Nephron progenitor cell (in vitro differentiated cells): ENCODE data around the gene ACTR3C.
"Not testable (repeated sequence)": the region's sequence is repeated elsewhere in the genome, so short reads cannot be mapped to it uniquely, and the experiment has no call there.

Source experiments
- DNase-seq: peaks from one replicate; pipeline ENCODE4 v3.0.0; 2021
- H3K27ac Mint-ChIP-seq: 2 replicates; pipeline ENCODE4 v1.8.0; 2021; ENCODE audit warnings: mild to moderate bottlenecking, moderate library complexity, mixed read lengths
- H3K27me3 Mint-ChIP-seq: 2 replicates; pipeline ENCODE4 v1.8.0; 2021; ENCODE audit warnings: mild to moderate bottlenecking, low read depth, mixed read lengths; ENCODE audit not compliant: poor library complexity
- H3K36me3 Mint-ChIP-seq: 2 replicates; pipeline ENCODE4 v1.8.0; 2021; ENCODE audit warnings: low read depth, mixed read lengths
- H3K4me1 Mint-ChIP-seq: 2 replicates; pipeline ENCODE4 v1.8.0; 2021; ENCODE audit warnings: mixed read lengths
- H3K4me3 Mint-ChIP-seq: 2 replicates; pipeline ENCODE4 v1.8.0; 2021; ENCODE audit warnings: mild to moderate bottlenecking, moderate library complexity, mixed read lengths
- H3K9me3 Mint-ChIP-seq: 2 replicates; pipeline ENCODE4 v1.8.0; 2021; ENCODE audit warnings: mild to moderate bottlenecking, moderate library complexity, mixed read lengths
- CTCF ChIP-seq: fragments of 200-600 bp; sonication (generic); IDR thresholded peaks from 2 replicates; pipeline ENCODE4 v1.5.0; 2021; ENCODE audit warnings: antibody characterized with exemption

Gene ACTR3C

GRCh38 chr7:150311711-150312110 lies 11.6 kb downstream of the ACTR3C start:
- H3K36me3 Mint-ChIP-seq: peaks cover 10% of the 10 kb centered on the region
- TF ChIP-seq CTCF: no peak
- no peak for DNase-seq
- peaks cover 15% of the 10 kb centered on the region for H3K4me1 Mint-ChIP-seq
- no peak overlapping the region for H3K27ac Mint-ChIP-seq
- no peak overlapping the region for H3K4me3 Mint-ChIP-seq
- H3K9me3 Mint-ChIP-seq: peaks cover 24% of the 10 kb centered on the region
- peaks cover 4% of the 10 kb centered on the region for H3K27me3 Mint-ChIP-seq

GRCh38 chr7:150311146-150311545 lies 12.2 kb downstream of the ACTR3C start:
- TF ChIP-seq CTCF: no peak
- H3K27ac Mint-ChIP-seq: no peak overlapping the region
- peaks cover 10% of the 10 kb centered on the region for H3K36me3 Mint-ChIP-seq
- H3K4me1 Mint-ChIP-seq: peaks cover 15% of the 10 kb centered on the region
- peaks cover 27% of the 10 kb centered on the region for H3K9me3 Mint-ChIP-seq
- peaks cover 4% of the 10 kb centered on the region for H3K27me3 Mint-ChIP-seq
- no peak overlapping the region for H3K4me3 Mint-ChIP-seq
- DNase-seq: no peak

- Mint-ChIP-seq H3K4me3 (no peak overlapping the region), H3K27ac (no peak overlapping the region), H3K9me3 (peaks cover 27% of the 10 kb centered on the region), H3K27me3 (peaks cover 10% of the 10 kb centered on the region), H3K4me1 (peaks cover 20% of the 10 kb centered on the region), H3K36me3 (peaks cover 10% of the 10 kb centered on the region)
- no peak for DNase-seq
- TF ChIP-seq CTCF: no peak
Measured at GRCh38 chr7:150308575-150308974, 14.8 kb downstream of the ACTR3C start.

GRCh38 chr7:150307904-150308303 lies 15.4 kb downstream of the ACTR3C start:
- peaks cover 10% of the 10 kb centered on the region for H3K36me3 Mint-ChIP-seq
- no peak for TF ChIP-seq CTCF
- DNase-seq: no peak
- H3K27ac Mint-ChIP-seq: no peak overlapping the region
- no peak overlapping the region for H3K4me3 Mint-ChIP-seq
- peaks cover 13% of the 10 kb centered on the region for H3K4me1 Mint-ChIP-seq
- H3K9me3 Mint-ChIP-seq: peaks cover 27% of the 10 kb centered on the region
- peaks cover 10% of the 10 kb centered on the region for H3K27me3 Mint-ChIP-seq

GRCh38 chr7:150307129-150307528 lies 16.2 kb downstream of the ACTR3C start:
- Mint-ChIP-seq H3K36me3 (peaks cover 10% of the 10 kb centered on the region), H3K27me3 (peaks cover 10% of the 10 kb centered on the region), H3K9me3 (peaks cover 27% of the 10 kb centered on the region), H3K27ac (no peak overlapping the region), H3K4me1 (peaks cover 10% of the 10 kb centered on the region), H3K4me3 (no peak overlapping the region)
- TF ChIP-seq CTCF: no peak
- no peak for DNase-seq

GRCh38 chr7:150306377-150306776 lies 17.0 kb downstream of the ACTR3C start:
- Mint-ChIP-seq H3K9me3 (peaks cover 27% of the 10 kb centered on the region), H3K4me1 (peaks cover 10% of the 10 kb centered on the region), H3K36me3 (peaks cover 10% of the 10 kb centered on the region), H3K27me3 (peaks cover 11% of the 10 kb centered on the region)
- not testable (repeated sequence) for DNase-seq, H3K4me3 Mint-ChIP-seq, H3K27ac Mint-ChIP-seq

GRCh38 chr7:150305903-150306284 lies 17.5 kb downstream of the ACTR3C start:
- H3K4me3 Mint-ChIP-seq, H3K27ac Mint-ChIP-seq, DNase-seq: not testable (repeated sequence)
- H3K4me1 Mint-ChIP-seq: peaks cover 10% of the 10 kb centered on the region
- peaks cover 10% of the 10 kb centered on the region for H3K36me3 Mint-ChIP-seq
- peaks cover 13% of the 10 kb centered on the region for H3K27me3 Mint-ChIP-seq
- H3K9me3 Mint-ChIP-seq: peaks cover 27% of the 10 kb centered on the region

GRCh38 chr7:150305259-150305902 lies 18.0 kb downstream of the ACTR3C start:
- Mint-ChIP-seq H3K36me3 (peaks cover 10% of the 10 kb centered on the region), H3K27me3 (peaks cover 13% of the 10 kb centered on the region), H3K9me3 (peaks cover 27% of the 10 kb centered on the region), H3K4me1 (peaks cover 10% of the 10 kb centered on the region)
- not testable (repeated sequence) for DNase-seq, H3K27ac Mint-ChIP-seq, H3K4me3 Mint-ChIP-seq

GRCh38 chr7:150304499-150305258 lies 18.7 kb downstream of the ACTR3C start:
- H3K27ac Mint-ChIP-seq, H3K4me3 Mint-ChIP-seq, DNase-seq: not testable (repeated sequence)
- Mint-ChIP-seq H3K36me3 (peaks cover 10% of the 10 kb centered on the region), H3K27me3 (peaks cover 13% of the 10 kb centered on the region), H3K9me3 (peaks cover 27% of the 10 kb centered on the region), H3K4me1 (peaks cover 10% of the 10 kb centered on the region)
